Endothelial cell of umbilical vein (primary cell): ENCODE measurements around the gene NUAK1. TPM values are rescaled to one million over a fixed set of nuclear protein-coding genes. Genes with fewer than 3 reads are reported as not detected.

Source experiments
- BruUV-seq: library from RNA; stranded (reverse); fragments of 400-500 nt; replicated peaks from 2 replicates; lab custom pipeline; 2021; lab: Mats Ljungman, UMichigan
- CTCF ChIA-PET: fragments of 300-600, 350-600 bp; sonication (Branson Sonifier 250); formaldehyde crosslinking; loops from one replicate; lab custom pipeline; 2021; ENCODE audit warnings: antibody characterized with exemption, inconsistent platforms; lab: Charles Lee
- POLR2A ChIA-PET: fragments of 300-600, 350-600 bp; sonication (Branson Sonifier 250); formaldehyde crosslinking; loops from one replicate; lab custom pipeline; 2021; ENCODE audit warnings: antibody characterized with exemption, inconsistent platforms; lab: Charles Lee
- DNase-seq: peaks from one replicate; pipeline ENCODE4 v3.0.0-alpha.2; 2011; ENCODE audit warnings: low read depth, low spot score
- FAIRE-seq: peaks from 2 replicates; lab custom pipeline; 2011; peaks lifted over from hg19 to GRCh38; lab: Jason Lieb, UNC
- H2AFZ ChIP-seq: 2 replicates; pipeline ENCODE4 v1.6.0; 2012; ENCODE audit warnings: low read depth, low read length, control low read depth, inconsistent platforms
- H3K27ac ChIP-seq: 2 replicates; pipeline ENCODE4 v1.5.1; 2011; ENCODE audit warnings: low read depth, mild to moderate bottlenecking, control low read depth, low read length, moderate library complexity; ENCODE audit not compliant: insufficient read depth
- H3K27me3 ChIP-seq, 2 experiments: 2 replicates each; pipeline versions ENCODE4 v1.6.0 to v1.6.1; 2011; ENCODE audit warnings: low read length in 2 of 2, mixed read lengths in 1 of 2; ENCODE audit not compliant: control insufficient read depth in 2 of 2, insufficient read depth in 2 of 2
- H3K36me3 ChIP-seq, 2 experiments: 2 replicates in 1 of 2; 3 replicates in 1 of 2; pipeline ENCODE4 v1.5.1; 2011; ENCODE audit warnings: low read length in 2 of 2, mild to moderate bottlenecking in 1 of 2, moderate library complexity in 1 of 2; ENCODE audit not compliant: control insufficient read depth in 2 of 2, insufficient read depth in 2 of 2; ENCODE audit errors: extremely low read depth in 1 of 2
- H3K4me1 ChIP-seq: 3 replicates; pipeline ENCODE4 v1.5.1; 2011; ENCODE audit warnings: mild to moderate bottlenecking, low read length; ENCODE audit not compliant: control insufficient read depth, insufficient read depth; ENCODE audit errors: extremely low read depth
- H3K4me2 ChIP-seq: 2 replicates; pipeline ENCODE4 v1.6.1; 2011; ENCODE audit warnings: low read length, control low read depth, mixed read lengths; ENCODE audit not compliant: insufficient read depth
- H3K4me3 ChIP-seq, 3 experiments: fragments of 200-600 bp in 1 of 3; sonication (generic), shearing (Covaris generic) in 1 of 3; replicated peaks in 1 of 3; 2 replicates each; pipeline ENCODE4 v1.5.1; 2011 to 2016; ENCODE audit warnings: control low read depth in 3 of 3, low read length in 3 of 3, mild to moderate bottlenecking in 2 of 3, inconsistent platforms in 1 of 3, low read depth in 1 of 3, moderate library complexity in 1 of 3; ENCODE audit not compliant: insufficient read depth in 1 of 3
- H3K79me2 ChIP-seq: 2 replicates; pipeline ENCODE4 v1.6.0; 2012; ENCODE audit warnings: low read length, inconsistent platforms; ENCODE audit not compliant: control insufficient read depth, insufficient read depth
- H3K9ac ChIP-seq: replicated peaks from 2 replicates; pipeline ENCODE3; 2011; ENCODE audit warnings: low read length, control low read depth; ENCODE audit not compliant: insufficient read depth; ENCODE audit errors: extremely low read depth
- H3K9me1 ChIP-seq: replicated peaks from 3 replicates; pipeline ENCODE4 v1.6.0; 2011; ENCODE audit warnings: mild to moderate bottlenecking, low read length; ENCODE audit not compliant: control insufficient read depth, insufficient read depth; ENCODE audit errors: extremely low read depth
- H3K9me3 ChIP-seq: replicated peaks from 2 replicates; pipeline ENCODE4 v1.5.1; 2012; ENCODE audit warnings: low read length, inconsistent platforms; ENCODE audit not compliant: control insufficient read depth, insufficient read depth
- H4K20me1 ChIP-seq: replicated peaks from 2 replicates; pipeline ENCODE3; 2011; ENCODE audit warnings: mild to moderate bottlenecking, low read length; ENCODE audit not compliant: control insufficient read depth, insufficient read depth; ENCODE audit errors: extremely low read depth
- CTCF ChIP-seq, 2 donors: IDR thresholded peaks; 1 replicate in 1 of 2; 2 replicates in 1 of 2; pipeline ENCODE4 v1.5.1; 2011; ENCODE audit warnings: low read length in 2 of 2, mild to moderate bottlenecking in 2 of 2, moderate library complexity in 2 of 2, control low read depth in 1 of 2, inconsistent platforms in 1 of 2, low read depth in 1 of 2; ENCODE audit not compliant: insufficient read depth in 1 of 2; ENCODE audit errors: extremely low read depth in 1 of 2
- EZH2 ChIP-seq: IDR thresholded peaks from 2 replicates; pipeline ENCODE4 v1.6.1; 2012; ENCODE audit warnings: borderline replicate concordance, low read depth, mild to moderate bottlenecking, moderate library complexity, low read length, inconsistent platforms; ENCODE audit not compliant: severe bottlenecking
- FOS ChIP-seq: IDR thresholded peaks from 2 replicates; pipeline ENCODE4 v1.6.1; 2011; ENCODE audit warnings: mild to moderate bottlenecking, low read length, moderate library complexity, borderline replicate concordance; ENCODE audit not compliant: insufficient read depth
- GATA2 ChIP-seq: IDR thresholded peaks from 2 replicates; pipeline ENCODE4 v1.7.0; 2011; ENCODE audit warnings: low read depth, mild to moderate bottlenecking, moderate library complexity, mixed read lengths, low read length; ENCODE audit not compliant: insufficient read length, insufficient read depth
- JUN ChIP-seq: IDR thresholded peaks from 2 replicates; pipeline ENCODE4 v1.6.1; 2011; ENCODE audit warnings: borderline replicate concordance, low read depth; ENCODE audit not compliant: insufficient read length, insufficient read depth
- MAX ChIP-seq: IDR thresholded peaks from 2 replicates; pipeline ENCODE4 v1.6.1; 2011; ENCODE audit not compliant: insufficient read depth, insufficient read length
- MYC ChIP-seq: IDR thresholded peaks from one replicate; pipeline ENCODE4 v1.6.1; 2011; ENCODE audit warnings: mild to moderate bottlenecking, low read depth, low read length
- POLR2A ChIP-seq: IDR thresholded peaks from 2 replicates; pipeline ENCODE4 v1.6.1; 2012; ENCODE audit warnings: low read depth, mild to moderate bottlenecking, control low read depth, low read length
- POLR2AphosphoS5 ChIP-seq: IDR thresholded peaks from 2 replicates; pipeline ENCODE4 v1.6.1; 2012; ENCODE audit warnings: low read depth, mild to moderate bottlenecking, control low read depth, low read length, moderate library complexity; ENCODE audit not compliant: insufficient read depth
- dilution Hi-C: fragments of 300-500 bp; cut with MboI; formaldehyde crosslinking; loops from one replicate; pipeline ENCODE4 v1.15.0; 2019; ENCODE audit warnings: low sequenced_read_pairs; ENCODE audit not compliant: extremely low pct_ligation_motif_present
- intact Hi-C: fragments of 100-400 bp; cut with micrococcal nuclease; formaldehyde crosslinking; loops from one replicate; pipeline ENCODE4 v1.10.0; 2022
- polyA plus RNA-seq, 4 experiments: library from polyadenylated mRNA; depleted of rRNA in 3 of 4; stranded (reverse) in 3 of 4; unstranded in 1 of 4; fragments of >200 nt; gene quantifications; 2 replicates each; pipeline versions ENCODE4 v1.2.1 to v1.2.3, GENCODE V29; 2011 to 2012; ENCODE audit warnings: missing spikeins in 1 of 4
- total RNA-seq: library from RNA; stranded (reverse); gene quantifications from 2 replicates; pipeline ENCODE4 v1.2.3, GENCODE V29; 2021

The NUAK1 gene
- total and polyA plus RNA-seq, 2 donors (not counting 3 experiments of a cell fraction or from before 2014, with no cell fraction given), result 34.2 to 39.7 TPM

- CTCF ChIA-PET, result interaction anchor here (1.0 kb wide), 1 partner anchor 9 kb away, joined by 4 read pairs; no protein-coding TSS in a partner anchor
- peaks cover 4% of the 10 kb centered on the region for H3K4me1 ChIP-seq
These were observed 19.5 kb downstream of the NUAK1 start for GRCh38 chr12:106119301-106119700.

More at GRCh38 chr12:106119301-106119700, 19.5 kb downstream of the NUAK1 start:
- Histone ChIP-seq H3K27ac (no peak overlapping the region), H3K4me3 (no peak overlapping the region), H3K36me3 (peaks cover 2 to 3% of the 10 kb centered on the region in 2 experiments), H3K27me3 (no peaks in the 10 kb centered on the region), H3K9ac (no peak overlapping the region), H3K9me3 (no peaks in the 10 kb centered on the region), H3K9me1 (no peaks in the 10 kb centered on the region), H3K79me2 (peaks cover 23% of the 10 kb centered on the region), H2AFZ (no peak overlapping the region), H4K20me1 (peaks cover 4% of the 10 kb centered on the region), H3K4me2 (no peak overlapping the region)
- POLR2A ChIA-PET, result no interaction called here
- no peak for TF ChIP-seq MAX
- no peak for TF ChIP-seq MYC
- TF ChIP-seq POLR2A, result no peak
- no peak for TF ChIP-seq CTCF (IDR thresholded peaks at IDR 0.05; ENCODE audit: extremely low read depth in 1 of 2, insufficient read depth in 1 of 2, low read depth in 1 of 2, low read length in 2 of 2)
- no peak for TF ChIP-seq FOS
- no peak for TF ChIP-seq EZH2
- TF ChIP-seq POLR2AphosphoS5, result no peak
- no peak for TF ChIP-seq JUN
- no peak for TF ChIP-seq GATA2
- no peak for DNase-seq
- dilution Hi-C loops, result no loop called here
- no TSS peak for BruUV-seq
- intact Hi-C loops, result no loop called here
- FAIRE-seq, result no peak
